Body of pancreas (tissue), 4 donors: Measurements from ENCODE around the gene BAZ2B.

Experiments used
- CTCF ChIP-seq, 7 experiments: fragments of 450-650 bp in 4 of 7; fragments of 200-600 bp in 3 of 7; sonication (generic) in 3 of 7; IDR thresholded peaks; one replicate each; pipeline ENCODE4 v1.5.1; 2016 to 2019; ENCODE audit warnings: antibody characterized with exemption in 7 of 7
- POLR2A ChIP-seq, 3 donors: fragments of 450-650 bp; IDR thresholded peaks; one replicate each; pipeline ENCODE4 v1.6.1; 2016; ENCODE audit warnings: antibody characterized with exemption in 3 of 3, mild to moderate bottlenecking in 2 of 3

GRCh38 chr2:159442159-159442852 is 174.0 kb downstream of the BAZ2B start:
- TF ChIP-seq CTCF (IDR thresholded peaks at IDR 0.05) = no peak
- TF ChIP-seq POLR2A (IDR thresholded peaks at IDR 0.05) = no peak
